ENCODE results near the gene NBPF1. TPM values are rescaled to one million over a fixed set of nuclear protein-coding genes. Genes with fewer than 3 reads are reported as not detected.
A peak's percentile ranks its signal among the peaks of the same experiment; 100 is the strongest.
"Not testable (repeated sequence)": the region's sequence is repeated elsewhere in the genome, so short reads cannot be mapped to it uniquely, and the experiment has no call there.

The NBPF1 gene
- 16.4 TPM for total RNA-seq

DNA sequence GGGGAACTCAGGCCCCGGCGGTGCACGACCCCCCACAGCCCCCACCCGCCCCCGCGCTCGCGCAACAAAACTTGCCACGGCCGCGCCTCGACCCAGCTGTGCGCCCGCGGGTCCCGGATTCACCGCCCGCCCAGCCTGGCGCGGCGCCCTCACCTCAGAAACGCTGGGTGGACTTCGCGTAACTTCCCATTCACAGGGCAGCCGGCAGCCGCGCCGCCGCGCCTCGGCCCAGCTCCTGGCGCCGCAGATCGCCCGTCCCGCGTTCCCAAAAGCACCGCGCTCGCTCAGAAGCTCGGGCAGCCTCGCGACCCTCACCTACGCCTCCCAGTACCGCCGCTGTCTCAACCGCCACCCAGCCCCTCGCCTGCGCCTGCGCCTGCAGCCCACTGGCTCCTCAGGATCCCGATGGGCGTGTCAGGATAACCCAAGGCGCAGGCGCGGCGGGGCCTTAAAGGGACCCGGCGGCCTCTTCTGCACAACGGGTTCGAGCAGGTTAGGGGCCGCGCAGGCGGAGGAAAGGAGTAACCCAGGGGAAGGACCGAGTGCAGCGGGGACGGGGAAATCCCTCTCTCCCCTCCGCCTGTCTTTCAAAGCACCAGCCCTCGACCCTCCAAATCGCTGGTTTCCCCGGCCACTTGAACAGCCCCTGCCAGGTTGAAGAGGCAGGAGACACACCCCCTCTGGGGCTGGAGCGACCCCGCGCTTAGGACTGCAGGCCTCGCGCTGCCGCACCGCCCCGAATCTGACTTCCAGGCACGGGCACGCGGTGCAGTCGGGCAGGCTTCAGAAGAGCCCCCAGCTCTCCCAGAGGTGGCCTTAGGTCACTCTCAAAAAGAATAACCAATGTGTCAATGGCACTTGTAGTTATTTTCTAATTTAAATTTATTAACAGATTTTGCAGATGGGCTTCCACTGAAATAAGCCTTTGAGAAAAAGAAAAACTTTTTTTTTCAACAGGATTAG is at the start of gene NBPF1:
Gene NBPF1 (minus strand): TSS at position 380 of the 963 bp plus-strand sequence.
- DNase-seq (ENCODE audit: low read depth in 2 of 3, low spot score in 2 of 3), result peak; percentile 77 to 97 (median 93)

DNA sequence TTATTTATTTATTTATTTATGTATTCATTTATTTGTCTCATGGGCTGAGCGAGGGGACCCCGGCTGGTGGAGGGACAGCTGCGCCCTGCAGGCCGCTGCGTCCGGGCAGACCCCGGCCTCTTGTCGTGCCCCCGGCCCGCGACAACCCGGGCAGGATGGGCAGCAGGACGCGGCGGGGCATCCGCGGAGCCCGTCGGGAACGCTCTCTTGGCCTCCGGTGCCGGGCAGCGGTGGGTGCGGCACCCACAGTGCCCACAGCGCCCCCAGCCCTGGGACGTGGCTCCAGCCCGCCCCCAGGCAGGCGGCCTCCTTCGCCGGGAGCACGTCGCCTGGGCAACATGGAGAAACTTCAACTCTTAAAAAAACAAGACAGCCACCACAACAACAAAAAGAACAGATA is 44.9 kb upstream of the NBPF1 start:
- not testable (repeated sequence) for DNase-seq (ENCODE audit: low read depth in 2 of 3, low spot score in 2 of 3)

DNA sequence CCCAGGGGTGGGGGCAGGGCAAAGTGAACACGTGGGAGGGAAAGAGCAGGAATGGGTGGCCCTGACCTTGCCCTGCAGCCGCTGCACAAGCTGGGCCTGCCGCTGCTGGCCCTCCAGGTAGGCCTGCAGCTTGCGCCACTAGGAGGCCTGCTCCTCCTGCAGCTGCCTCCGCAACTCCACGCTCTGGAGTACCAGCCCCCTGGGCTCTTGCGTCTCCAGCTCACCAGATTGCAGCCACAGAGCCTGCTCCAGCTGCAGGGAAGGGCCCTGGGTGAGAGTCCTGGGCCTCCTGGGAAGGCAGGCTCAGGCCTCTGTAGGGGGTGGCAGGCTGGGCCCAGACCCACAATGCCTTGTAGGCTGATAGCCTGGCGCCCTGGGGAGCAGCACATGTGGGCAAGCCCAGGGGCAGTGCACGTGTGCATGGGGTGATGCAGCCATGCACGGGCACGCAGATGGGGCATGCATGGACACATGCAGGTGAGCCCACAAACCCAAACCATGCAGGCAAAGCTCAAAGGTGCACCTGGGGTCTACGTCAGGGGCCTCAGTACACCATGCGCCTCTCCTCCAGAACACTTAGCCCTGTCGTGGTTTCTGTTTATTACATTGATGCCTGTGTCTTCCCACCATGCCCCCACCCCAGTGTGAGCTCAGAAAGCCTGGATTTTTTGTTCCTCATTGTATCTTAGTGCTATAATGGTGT is 43.8 kb upstream of the NBPF1 start:
- DNase-seq (ENCODE audit: low read depth in 2 of 3, low spot score in 2 of 3), result not testable (repeated sequence)

DNA sequence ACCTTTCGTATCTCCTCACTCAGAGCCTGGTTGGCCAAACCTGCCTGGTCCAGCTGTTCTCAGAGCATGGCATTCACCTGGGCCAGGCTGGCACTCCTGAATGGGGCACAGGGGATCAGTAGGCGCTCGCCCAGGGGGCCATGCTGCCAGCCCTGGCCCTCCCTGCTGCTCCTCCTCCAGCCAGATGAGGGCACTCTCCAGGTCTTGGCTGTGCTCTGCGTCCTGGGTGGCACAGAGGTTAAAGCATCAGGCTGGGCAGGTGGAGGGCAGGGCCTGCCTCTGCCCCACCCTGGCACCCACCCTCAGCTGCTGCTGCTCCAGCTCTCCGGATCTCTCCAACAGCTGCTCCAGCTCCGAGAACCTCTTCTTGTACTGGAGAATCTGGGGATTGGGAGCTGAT is 43.2 kb upstream of the NBPF1 start:
- not testable (repeated sequence) for DNase-seq (ENCODE audit: low read depth in 2 of 3, low spot score in 2 of 3)

DNA sequence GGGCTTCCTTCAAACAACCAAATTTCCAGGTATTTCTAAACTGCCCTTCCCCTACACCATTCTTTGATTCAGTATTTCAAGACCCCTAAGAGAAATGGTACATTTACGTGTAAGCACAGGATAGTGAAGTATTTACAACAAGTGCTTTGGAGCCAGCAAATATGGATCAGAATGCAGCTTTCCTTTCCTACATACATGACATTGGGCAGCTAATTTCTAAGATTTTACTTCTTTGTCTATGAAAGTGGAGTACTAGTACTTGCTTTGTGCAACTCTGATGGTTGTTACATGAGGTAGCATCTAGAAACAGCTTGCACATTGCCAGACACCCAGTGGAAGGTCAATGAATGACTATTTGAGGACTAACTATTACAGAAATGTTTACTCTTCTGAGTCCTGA is 38.2 kb upstream of the NBPF1 start:
- DNase-seq (ENCODE audit: low read depth in 2 of 3, low spot score in 2 of 3), result not testable (repeated sequence)

DNA sequence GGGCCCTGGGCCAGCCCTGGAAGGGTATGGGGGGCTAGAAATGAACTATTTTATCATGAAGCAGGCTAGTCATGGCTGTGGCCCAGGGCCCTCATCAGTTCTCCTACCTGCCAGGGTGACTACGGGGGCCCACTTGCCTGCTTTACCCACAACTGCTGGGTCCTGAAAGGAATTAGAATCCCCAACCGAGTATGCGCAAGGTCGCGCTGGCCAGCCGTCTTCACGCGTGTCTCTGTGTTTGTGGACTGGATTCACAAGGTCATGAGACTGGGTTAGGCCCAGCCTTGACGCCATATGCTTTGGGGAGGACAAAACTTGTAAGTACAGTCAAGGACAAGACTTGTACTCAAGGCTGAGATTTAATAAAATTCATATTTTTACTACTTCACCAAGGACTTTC is 36.6 kb upstream of the NBPF1 start:
- DNase-seq (ENCODE audit: low read depth in 2 of 3, low spot score in 2 of 3), result not testable (repeated sequence)

DNA sequence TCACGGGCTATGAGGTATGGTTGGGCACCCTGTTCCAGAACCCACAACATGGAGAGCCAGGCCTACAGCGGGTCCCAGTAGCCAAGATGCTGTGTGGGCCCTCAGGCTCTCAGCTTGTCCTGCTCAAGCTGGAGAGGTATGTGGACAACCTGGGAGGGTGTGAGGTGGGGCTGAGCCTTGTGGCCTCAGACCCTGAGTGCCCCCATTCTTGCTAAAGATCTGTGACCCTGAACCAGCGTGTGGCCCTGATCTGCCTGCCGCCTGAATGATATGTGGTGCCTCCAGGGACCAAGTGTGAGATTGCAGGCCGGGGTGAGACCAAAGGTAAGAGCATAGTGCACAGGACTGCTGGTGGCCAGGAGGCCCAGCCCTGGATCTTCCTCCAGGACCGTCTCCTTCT is 36.0 kb upstream of the NBPF1 start:
- DNase-seq (ENCODE audit: low read depth in 2 of 3, low spot score in 2 of 3), result not testable (repeated sequence)

DNA sequence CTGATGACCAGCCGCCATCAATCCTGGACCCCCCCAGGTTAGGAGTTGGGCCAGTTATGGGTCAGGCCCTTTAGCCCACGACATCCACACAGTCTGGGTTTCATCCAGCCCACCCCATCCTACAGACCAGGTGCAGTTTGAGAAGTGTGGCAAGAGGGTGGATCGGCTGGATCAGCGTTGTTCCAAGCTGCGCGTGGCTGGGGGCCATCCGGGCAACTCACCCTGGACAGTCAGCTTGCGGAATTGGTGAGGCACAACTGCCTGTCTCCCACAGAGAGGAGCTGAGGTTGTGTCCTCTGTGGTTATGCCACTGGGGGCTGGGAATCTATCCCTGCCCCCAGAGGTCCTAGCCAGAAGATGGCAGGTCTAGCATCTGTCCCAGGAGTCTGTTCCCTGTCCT is 35.4 kb upstream of the NBPF1 start:
- DNase-seq (ENCODE audit: low read depth in 2 of 3, low spot score in 2 of 3), result not testable (repeated sequence)

DNA sequence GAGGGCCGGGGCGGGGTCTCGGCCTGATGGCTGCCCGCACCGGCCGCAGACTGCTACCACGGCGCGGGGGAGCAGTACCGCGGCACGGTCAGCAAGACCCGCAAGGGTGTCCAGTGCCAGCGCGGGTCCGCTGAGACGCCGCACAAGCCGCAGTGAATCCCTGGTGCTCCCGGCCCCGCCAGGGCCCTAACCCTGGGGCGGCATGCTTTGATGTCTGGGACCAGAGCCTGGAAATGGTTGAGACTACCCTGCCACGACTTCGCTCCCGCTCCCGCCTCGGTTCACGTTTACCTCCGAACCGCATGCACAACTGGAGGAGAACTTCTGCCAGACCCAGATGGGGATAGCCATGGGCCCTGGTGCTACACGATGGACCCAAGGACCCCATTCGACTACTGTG is 34.9 kb upstream of the NBPF1 start:
- not testable (repeated sequence) for DNase-seq (ENCODE audit: low read depth in 2 of 3, low spot score in 2 of 3)

DNA sequence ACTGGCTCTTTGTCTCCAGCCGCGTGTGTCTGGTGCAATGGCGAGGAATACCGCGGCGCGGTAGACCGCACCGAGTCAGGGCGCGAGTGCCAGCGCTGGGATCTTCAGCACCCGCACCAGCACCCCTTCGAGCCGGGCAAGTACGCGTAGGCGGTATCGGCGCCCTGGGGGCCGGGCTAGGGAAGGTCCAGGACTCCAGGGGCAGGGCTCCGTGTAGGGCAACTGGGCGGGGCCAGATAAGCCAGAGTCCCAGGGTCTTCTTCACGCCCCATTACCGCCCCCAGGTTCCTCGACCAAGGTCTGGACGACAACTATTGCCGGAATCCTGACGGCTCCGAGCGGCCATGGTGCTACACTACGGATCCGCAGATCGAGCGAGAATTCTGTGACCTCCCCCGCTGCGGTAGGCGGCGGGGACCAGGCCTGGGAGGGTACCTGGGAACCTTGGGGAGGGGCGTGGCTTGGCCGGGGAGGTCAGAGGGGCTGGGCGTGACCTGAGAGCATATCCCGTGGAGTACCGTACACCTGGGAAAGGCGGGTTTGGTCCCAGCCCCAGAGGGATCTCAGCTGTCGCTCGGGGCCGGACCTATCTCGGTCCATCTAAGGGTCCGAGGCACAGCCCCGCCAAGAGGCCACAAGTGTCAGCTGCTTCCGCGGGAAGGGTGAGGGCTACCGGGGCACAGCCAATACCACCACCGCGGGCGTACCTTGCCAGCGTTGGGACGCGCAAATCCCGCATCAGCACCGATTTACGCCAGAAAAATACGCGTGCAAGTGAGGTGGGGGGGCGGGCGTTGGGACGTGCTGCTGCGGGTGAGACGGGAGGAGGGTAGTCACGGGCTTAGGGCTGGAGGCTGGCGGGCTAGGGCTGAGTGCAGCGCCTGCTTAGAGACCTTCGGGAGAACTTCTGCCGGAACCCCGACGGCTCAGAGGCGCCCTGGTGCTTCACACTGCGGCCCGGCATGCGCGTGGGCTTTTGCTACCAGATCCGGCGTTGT is 34.1 kb upstream of the NBPF1 start:
- not testable (repeated sequence) for DNase-seq (ENCODE audit: low read depth in 2 of 3, low spot score in 2 of 3)

DNA sequence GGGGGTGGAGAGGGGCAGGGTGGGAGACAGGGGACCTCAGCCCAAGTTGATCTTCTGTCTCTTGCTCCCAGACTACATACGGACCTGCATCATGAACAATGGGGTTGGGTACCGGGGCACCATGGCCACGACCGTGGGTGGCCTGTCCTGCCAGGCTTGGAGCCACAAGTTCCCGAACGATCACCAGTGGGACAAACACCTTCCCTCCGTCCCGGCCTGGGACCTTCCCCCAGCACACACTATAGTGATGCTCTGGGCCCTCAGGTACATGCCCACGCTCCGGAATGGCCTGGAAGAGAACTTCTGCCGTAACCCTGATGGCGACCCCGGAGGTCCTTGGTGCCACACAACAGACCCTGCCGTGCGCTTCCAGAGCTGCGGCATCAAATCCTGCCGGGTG is 33.4 kb upstream of the NBPF1 start:
- DNase-seq (ENCODE audit: low read depth in 2 of 3, low spot score in 2 of 3), result not testable (repeated sequence)

DNA sequence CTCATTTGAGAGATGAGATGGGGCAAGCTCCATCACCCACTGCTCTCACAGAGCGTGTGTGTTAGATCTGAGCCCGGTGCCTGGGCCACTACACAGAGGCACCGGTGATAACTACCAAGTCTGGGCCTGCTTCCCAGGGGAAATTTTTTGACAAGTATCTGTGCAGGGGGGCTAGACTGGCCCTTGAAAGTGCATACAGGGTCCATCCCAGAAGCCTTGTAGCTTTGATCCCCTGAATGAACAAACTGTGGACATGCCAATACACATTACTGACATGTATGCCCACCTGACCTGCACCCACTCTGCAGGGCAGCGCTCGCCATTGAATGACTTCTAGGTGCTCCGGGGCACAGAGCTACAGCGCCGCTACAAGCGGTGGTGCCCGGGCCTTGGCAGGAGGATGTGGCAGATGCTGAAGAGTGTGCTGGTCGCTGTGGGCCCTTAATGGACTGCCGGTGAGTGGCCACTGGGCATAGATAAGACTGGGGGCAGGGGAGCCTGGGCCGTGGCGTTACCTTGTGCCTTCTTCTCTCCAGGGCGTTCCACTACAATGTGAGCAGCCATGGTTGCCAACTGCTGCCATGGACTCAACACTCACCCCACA is 32.8 kb upstream of the NBPF1 start:
- DNase-seq (ENCODE audit: low read depth in 2 of 3, low spot score in 2 of 3), result not testable (repeated sequence)

DNA sequence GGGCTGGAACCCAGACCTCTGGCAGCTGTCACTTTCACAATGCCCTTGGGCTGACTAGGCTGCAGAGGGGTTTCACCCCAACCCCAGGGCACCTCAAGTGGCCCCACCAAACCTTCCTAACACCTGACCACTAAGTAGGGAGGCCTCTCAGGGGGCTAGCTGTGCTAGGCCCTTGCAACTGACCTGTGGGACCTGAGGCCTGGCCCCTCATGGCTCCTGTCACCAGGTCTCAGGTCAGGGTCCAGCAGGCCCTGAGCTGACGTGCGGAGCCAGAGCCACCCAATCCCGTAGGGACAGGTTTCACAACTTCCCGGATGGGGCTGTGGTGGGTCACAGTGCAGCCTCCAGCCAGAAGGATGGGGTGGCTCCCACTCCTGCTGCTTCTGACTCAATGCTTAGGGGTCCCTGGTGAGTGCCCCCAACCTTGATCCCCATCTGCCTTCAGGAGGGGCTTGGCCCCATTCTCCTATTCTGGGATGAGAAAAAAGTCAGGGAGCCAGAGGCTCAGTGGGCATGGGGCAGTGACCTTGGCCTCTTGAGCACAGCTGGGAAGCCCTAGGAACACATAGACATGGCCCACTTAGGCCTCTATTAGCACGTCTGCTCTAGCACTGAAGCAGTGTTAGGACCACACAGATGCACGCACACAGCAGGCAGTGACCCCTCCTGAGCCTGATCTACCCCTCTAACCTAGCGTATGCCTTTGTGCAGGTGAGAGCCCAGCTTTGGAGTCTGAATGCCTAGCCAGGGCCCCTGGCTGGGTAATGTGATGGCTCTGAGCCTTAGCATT is 32.1 kb upstream of the NBPF1 start:
- DNase-seq (ENCODE audit: low read depth in 2 of 3, low spot score in 2 of 3), result peak in 1 of 3 donors; percentile 36

DNA sequence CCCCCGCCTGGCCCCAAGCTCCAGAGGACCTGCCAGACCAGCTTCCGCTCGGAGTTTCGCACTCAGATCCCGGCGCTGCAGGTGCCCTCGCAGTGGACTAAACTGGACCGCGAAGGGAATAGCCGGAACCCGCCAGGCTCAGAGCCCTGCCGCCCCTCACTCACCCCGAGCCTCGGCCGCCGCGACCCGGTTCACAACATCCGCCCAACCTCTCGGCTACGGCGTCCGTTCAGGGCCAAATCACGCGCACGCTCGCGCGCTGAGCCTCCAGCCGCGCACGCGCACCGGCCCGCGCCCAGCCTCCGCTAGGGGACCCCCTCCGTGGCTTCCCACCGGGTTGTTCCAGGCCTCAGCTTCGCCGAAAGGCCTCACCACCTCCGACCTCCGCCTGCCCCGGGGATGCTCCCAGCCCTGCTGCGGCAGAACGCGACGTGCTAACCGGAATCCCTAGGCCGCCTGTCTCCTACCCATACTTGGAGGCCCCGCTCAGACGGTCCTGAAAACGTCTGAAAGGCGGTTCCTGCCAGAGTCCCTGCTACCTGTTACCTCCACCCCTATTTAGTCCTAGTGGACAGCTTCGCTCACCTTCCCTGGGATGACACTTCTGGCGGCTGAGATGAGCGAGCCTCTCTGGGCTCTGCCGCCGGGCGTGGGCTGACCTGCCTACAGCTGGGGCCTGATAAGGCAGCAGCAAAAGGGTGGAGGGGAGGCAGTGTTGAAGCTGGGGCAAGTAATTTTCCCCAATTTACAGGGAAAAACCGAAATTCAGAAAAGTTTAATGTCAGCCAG is 31.3 kb upstream of the NBPF1 start:
- DNase-seq (ENCODE audit: low read depth in 2 of 3, low spot score in 2 of 3), result peak; percentile 95 to 100 (median 100)

DNA sequence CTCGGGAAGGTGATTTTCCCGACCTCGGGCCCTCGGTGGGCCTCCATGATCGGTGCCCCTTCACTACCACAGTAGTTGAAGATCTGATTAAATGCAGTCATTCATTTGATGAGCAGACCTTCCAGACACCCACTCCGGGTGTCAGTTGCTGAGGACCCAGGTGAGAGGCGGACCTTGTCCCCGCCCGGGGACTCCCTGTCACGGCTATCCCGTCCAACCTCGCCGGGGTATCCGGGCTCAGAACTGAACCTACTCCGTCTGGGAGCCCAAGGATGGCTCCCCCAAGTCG is 30.8 kb upstream of the NBPF1 start:
- DNase-seq (ENCODE audit: low read depth in 2 of 3, low spot score in 2 of 3), result peak in 1 of 3 donors; percentile 59

DNA sequence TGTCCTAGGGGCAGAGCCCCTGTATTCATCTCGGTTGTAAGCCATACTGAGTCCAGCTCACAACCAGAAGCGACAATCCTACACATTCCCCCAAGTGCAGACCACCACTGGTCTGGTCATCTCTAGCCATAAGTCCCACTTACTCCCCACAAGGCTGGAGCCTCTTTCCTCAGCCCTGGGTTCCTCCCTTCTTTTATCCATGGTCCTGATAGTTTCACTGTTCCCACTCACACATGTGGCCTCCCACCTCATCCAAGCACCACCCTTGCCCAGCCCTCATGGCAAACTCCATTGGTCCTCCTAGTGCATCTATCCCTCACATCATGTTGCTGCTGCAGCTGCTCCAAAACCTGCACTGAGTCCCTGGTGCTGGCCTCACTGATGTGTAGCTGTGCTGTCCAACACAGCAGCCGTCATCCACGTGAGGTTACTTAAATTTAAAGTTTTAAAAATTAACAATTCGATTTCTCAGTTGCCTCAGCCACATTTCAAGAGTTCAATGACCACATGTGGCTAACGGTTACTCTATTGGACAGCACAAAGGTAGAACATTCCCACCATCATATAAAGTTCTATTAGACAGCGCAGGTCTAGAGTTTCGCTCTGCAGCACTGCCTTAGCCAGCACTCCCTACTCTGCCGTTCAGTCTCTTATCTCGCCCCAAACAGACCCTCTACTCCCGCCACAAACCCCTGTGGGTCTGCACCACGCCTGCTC is 30.3 kb upstream of the NBPF1 start:
- DNase-seq (ENCODE audit: low read depth in 2 of 3, low spot score in 2 of 3), result peak in 1 of 3 donors; percentile 70

DNA sequence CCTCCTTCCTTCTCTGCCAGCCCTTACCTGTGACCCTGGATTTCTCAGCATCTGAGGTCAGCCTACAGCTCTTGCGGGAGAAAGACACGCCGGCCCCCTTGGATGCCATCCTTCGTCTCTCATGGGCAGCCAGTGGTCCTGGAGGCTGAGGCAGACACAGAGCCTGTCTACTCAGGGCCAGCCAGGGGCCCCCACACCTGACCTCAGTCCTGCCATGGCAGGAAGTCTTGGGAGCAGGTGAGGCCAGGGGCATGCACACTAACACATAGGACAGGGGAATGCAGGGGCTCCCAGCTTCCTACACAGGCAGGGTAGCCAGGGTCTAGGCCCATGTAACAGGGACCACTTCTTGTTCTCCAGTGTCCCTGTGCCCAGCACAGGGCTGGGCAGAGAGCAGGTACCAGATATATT is 29.6 kb upstream of the NBPF1 start:
- not testable (repeated sequence) for DNase-seq (ENCODE audit: low read depth in 2 of 3, low spot score in 2 of 3)
